GM19239 (cell line): Measurements from ENCODE around the gene TAS1R3.
"Not testable (repeated sequence)": the region's sequence is repeated elsewhere in the genome, so short reads cannot be mapped to it uniquely, and the experiment has no call there.

Experiments used
- DNase-seq: peaks from one replicate; pipeline ENCODE4 v3.0.0; 2011; ENCODE audit warnings: low spot score; ENCODE audit not compliant: insufficient read length
- FAIRE-seq: peaks from 2 replicates; lab custom pipeline; 2011; peaks lifted over from hg19 to GRCh38; lab: Jason Lieb, UNC

TAS1R3 gene

DNA sequence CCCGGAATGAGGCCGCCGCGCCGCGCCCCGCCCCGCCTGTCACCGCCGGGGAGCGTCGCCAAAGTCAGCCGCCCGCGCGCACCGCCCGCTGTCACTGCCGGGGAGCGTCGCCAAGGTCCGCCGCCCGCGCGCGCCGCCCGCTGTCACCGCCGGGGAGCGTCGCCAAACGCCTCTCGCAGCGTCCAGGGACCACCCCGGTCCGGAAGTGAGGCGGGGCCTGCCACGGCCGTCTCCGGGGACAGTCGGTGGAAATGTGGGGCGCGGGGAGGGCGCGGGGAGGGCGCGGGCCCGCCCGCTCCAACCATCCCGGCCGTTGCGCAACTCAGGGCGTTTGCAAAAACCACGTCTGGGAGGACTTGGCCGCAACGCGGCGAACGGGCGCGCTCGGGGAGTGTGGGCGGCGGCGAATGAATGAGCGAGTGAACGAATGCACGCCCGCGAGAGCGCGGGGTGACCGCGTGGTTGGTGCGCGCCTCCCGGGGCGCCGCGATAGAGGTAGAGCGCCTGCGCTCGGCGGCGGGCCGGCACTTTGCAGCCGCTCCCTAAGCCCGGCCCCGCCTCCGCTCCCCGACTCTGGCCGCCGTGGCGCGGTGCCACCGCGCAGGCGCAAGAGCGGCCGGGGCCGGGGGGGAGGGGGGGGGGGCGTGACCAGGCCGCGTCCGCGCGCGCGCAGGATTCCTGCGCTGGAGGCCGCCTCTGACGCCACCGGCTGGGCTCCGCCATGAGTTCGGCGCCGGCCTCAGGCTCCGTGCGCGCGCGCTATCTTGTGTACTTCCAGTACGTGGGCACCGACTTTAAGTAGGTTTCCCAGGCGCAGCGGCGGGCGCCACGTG, 22.9 kb upstream of the TAS1R3 start, which contains the start of the genes ACAP3 and PUSL1:
Gene ACAP3, minus strand, starts transcription at position 8 of the 833 bp plus-strand sequence. CDS start 115 bp downstream, outside the sequence.
Gene PUSL1, plus strand, starts transcription at position 675 of the 833 bp plus-strand sequence. Its CDS starts 47 bp downstream, at position 722.
- DNase-seq = peak; percentile 99
- FAIRE-seq = peak; percentile 87

- no peak for DNase-seq
- FAIRE-seq = no peak
Observed at GRCh38 chr1:1308756-1309250, 22.3 kb upstream of the TAS1R3 start.

DNA sequence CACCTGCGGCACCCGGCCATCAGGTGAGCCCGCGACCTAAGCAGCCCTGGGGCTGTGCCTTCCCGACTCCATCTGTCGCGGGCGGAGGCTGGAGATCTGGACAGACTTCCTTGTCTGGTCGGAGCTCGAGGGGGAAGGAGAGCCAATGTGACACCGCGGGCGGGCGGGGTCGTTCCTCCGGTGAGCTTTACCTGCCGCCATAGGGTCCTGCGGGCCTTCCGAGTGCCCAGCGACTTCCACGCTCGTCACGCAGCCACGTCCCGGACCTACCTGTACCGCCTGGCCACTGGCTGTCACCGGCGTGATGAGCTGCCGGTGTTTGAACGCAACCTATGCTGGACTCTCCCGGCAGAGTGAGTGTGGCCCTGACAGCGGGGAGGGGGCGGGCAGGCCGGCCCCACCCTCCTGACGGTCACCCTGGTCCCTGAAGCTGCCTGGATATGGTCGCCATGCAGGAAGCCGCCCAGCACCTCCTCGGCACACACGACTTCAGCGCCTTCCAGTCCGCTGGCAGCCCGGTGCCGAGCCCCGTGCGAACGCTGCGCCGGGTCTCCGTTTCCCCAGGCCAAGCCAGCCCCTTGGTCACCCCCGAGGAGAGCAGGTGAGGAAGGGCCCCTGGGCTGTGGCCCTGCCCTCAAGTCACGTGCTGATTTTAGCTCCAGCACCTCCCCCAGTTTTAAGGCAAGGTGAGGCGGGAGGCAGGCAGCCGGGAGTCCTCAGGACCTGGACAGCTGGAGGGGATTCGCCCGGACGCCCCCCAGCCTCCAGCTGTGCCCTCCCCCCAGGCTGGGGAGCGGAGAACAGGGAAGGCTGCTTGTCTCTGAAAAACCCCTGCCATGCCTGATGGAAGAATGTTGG, 21.6 kb upstream of the TAS1R3 start:
- DNase-seq = no peak
- FAIRE-seq = no peak

GRCh38 chr1:1310109-1310385, 21.0 kb upstream of the TAS1R3 start:
- FAIRE-seq = no peak
- no peak for DNase-seq

DNA sequence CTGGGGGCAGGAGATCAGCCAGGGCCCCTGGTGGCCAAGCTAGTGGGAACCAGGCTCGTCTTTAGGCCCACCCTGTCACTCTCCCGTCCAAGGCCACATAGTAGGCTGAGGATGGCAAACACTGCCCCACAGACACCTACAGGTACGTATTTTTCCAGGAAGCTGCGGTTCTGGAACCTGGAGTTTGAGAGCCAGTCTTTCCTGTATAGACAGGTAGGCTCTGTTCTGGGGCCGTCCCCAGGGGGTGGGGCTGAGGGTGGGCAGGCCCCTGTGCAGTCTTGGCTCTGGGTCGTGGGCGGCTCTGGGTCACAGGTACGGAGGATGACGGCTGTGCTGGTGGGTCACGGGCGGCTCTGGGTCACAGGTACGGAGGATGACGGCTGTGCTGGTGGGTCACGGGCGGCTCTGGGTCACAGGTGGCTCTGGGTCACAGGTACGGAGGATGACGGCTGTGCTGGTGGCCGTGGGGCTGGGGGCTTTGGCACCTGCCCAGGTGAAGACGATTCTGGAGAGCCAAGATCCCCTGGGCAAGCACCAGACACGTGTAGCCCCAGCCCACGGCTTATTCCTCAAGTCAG, 20.5 kb upstream of the TAS1R3 start:
- DNase-seq (no peak), FAIRE-seq (no peak)

- FAIRE-seq = no peak
- DNase-seq = no peak
Observed at GRCh38 chr1:1311107-1312104, 19.7 kb upstream of the TAS1R3 start.

- DNase-seq (no peak), FAIRE-seq (no peak)
Observed at GRCh38 chr1:1312450-1313314, 18.4 kb upstream of the TAS1R3 start.

DNA sequence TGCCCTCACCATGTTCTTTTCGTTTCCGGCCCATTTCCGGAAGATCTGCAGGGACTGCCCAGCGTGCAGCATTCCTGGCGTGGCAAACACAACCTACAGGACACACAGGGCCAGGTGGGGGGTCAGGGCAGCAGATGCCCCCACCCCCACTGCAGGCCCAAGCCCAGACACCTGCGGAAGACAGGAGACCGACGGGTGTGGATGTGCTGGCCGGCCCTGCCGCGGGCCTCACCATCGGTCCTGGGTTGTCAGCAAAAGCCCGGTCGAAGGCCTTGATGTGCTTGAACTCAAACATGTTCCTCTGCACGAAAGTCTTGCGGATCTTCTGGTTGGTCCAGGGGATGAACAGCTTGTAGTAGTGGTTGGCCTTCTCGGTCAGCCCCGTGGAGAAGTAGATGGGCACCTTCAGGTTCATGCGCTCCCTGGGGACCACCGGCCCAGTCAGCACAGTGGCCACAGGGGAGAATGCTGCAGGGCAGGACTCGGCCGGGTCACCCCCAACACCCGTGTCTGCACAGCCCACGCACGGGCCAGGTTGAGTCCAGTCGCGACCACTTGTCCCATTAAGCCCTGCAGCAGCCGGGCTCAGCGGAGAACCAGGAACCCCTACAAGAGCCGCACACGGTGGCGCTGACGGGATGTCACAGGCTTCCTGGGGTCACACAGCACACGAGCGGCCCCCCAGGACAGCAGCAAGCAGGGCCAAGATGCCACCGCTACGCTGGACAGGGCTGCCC, 17.4 kb upstream of the TAS1R3 start:
- FAIRE-seq (no peak), DNase-seq (no peak)

GRCh38 chr1:1314237-1314586, 16.9 kb upstream of the TAS1R3 start:
- FAIRE-seq = no peak
- no peak for DNase-seq

- no peak for FAIRE-seq
- DNase-seq = no peak
Observed at GRCh38 chr1:1314678-1315335, 16.3 kb upstream of the TAS1R3 start.

GRCh38 chr1:1315435-1315954, 15.6 kb upstream of the TAS1R3 start:
- DNase-seq = no peak
- no peak for FAIRE-seq

DNA sequence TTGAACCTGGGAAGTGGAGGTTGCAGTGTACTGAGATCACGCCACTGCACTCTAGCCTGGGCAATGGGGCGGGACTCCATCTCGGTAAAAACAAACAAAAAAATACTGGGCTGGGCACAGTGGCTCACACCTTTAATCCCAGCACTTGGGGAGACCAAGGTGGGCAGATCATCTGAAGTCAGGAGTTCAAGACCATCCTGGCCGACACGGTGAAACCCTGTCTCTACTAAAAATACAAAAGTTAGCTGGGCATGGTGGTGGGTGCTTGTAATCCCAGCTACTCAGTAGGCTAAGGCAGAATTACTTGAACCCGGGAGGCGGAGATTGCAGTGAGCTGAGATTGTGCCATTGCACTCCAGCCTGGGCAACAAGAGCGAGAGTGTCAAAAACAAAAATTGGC, 14.9 kb upstream of the TAS1R3 start:
- not testable (repeated sequence) for FAIRE-seq, DNase-seq

DNA sequence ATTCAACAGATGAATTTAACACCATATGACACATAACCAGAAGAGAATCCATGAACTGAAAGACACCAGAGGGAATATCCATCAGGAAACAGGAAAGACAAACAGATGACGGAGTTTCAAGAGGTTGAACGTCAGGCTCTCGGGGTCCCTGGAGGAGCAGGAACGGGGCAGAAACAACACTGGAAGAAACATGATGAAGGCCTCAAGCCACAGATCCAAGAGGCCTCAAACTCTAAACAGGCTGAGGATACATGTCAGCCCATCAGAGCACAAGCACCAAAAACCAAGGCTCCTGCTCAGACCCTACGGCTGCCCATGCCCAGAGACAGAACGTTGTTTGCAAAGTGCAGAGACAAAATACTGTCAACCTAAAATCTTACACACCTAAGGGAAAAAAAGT, 13.7 kb upstream of the TAS1R3 start:
- FAIRE-seq (no peak), DNase-seq (no peak)

DNA sequence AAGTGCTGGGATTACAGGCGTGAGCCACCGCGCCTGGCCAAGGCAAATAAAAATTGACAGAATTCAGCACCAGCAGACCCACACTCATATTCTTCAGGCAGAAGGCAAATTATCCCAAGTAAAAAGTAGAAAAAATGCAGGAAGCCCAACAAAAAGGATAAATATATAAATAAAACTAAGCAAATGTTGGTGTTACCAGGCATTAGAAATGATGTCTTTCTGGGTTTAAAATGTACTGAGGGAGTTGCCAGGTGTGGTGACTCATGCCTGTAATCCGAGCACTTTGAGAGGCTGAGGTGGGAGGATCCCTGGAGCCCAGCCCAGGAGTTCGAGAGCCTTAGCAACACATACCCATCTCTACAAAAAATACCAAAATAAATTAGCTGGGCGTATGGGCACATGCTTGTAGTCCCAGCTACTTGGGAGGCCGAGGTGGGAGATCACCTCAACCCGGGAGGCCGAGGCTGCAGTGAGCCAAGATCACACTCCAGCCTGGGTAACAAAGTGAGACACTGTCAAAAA, 12.9 kb upstream of the TAS1R3 start:
- FAIRE-seq = no peak
- no peak for DNase-seq

DNA sequence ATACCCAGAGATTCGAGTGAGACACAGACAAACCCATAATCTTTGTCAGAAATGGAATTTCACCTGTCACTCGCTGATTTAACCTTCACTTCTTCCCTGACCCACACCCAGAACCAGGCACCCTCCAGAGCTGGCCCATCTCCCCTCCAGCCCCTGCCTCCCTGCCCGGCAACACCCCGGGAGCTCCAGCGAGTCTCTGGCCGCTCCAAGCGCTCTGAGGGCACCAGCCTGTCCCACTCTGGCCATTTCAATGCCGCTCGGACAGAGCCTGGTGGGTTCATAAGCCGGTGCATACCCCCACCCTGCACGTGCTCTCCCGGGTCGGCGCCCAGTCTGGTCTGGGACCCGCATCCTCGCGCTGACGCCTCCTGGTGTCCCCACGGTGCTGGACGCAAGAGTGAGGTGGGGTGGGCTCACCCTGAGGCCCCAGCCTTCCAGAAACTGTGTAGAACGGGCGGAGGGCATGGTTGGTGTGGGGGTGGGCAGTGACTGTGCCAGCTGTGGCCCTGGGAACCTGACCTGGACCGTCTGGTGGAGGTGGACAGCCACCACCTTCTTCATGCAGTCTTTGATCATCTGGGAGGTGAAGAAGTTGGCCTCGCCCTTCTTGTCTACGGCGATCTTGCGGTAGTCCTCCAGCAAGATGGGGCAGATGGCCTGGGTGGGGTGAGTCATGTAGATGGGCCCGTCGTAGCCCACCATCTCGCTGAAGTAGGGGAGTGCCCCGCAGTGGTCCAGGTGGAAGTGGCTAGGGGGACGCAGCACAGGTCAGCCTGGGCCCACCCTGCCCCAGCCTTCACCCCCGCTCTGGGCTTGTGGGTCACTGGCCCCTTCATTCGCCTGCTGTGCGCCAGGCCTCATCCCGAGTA, 12.1 kb upstream of the TAS1R3 start:
- FAIRE-seq = no peak

GRCh38 chr1:1319646-1319941, 11.5 kb upstream of the TAS1R3 start:
- DNase-seq (no peak), FAIRE-seq (no peak)

More for the DNA sequence above, 12.1 kb upstream of the TAS1R3 start:
- DNase-seq = no peak
